Neural progenitor cell (in vitro differentiated cells): ENCODE data around the gene ERVFRD-1. TPM values are rescaled to one million over a fixed set of nuclear protein-coding genes. Genes with fewer than 3 reads are reported as not detected.

Experiments used
- DNase-seq: peaks from one replicate; pipeline ENCODE4 v3.0.0-alpha.2; 2016; ENCODE audit warnings: low spot score
- H2AFZ ChIP-seq: fragments of 200-600 bp; sonication (generic); replicated peaks from 2 replicates; pipeline ENCODE4 v1.6.1; 2016; ENCODE audit warnings: antibody characterized with exemption
- H3F3A ChIP-seq: fragments of 200-600 bp; sonication (generic); 2 replicates; pipeline ENCODE4 v1.6.1; 2016; ENCODE audit warnings: antibody characterized with exemption, low read depth
- H3K27ac ChIP-seq: fragments of 200-600 bp; sonication (generic); 2 replicates; pipeline ENCODE4 v1.5.1; 2016; ENCODE audit warnings: mild to moderate bottlenecking
- H3K27me3 ChIP-seq: fragments of 200-600 bp; sonication (generic); 2 replicates; pipeline ENCODE4 v1.6.1; 2016; ENCODE audit warnings: mild to moderate bottlenecking, moderate library complexity
- H3K36me3 ChIP-seq: fragments of 200-600 bp; sonication (generic); 2 replicates; pipeline ENCODE4 v1.5.1; 2016
- H3K4me1 ChIP-seq: fragments of 200-600 bp; sonication (generic); 2 replicates; pipeline ENCODE4 v1.6.1; 2016; ENCODE audit warnings: mixed run types
- H3K4me2 ChIP-seq: fragments of 200-600 bp; sonication (generic); 2 replicates; pipeline ENCODE4 v1.6.1; 2016
- H3K4me3 ChIP-seq: fragments of 200-600 bp; sonication (generic); 2 replicates; pipeline ENCODE4 v1.5.1; 2016
- H3K79me2 ChIP-seq: fragments of 200-600 bp; sonication (generic); 2 replicates; pipeline ENCODE4 v1.6.1; 2016; ENCODE audit warnings: low read depth
- H3K9ac ChIP-seq: fragments of 200-600 bp; sonication (generic); 2 replicates; pipeline ENCODE4 v1.6.1; 2016
- H3K9me3 ChIP-seq: fragments of 200-600 bp; sonication (generic); 2 replicates; pipeline ENCODE4 v1.5.1; 2016; ENCODE audit warnings: low read depth
- H4K20me1 ChIP-seq: fragments of 200-600 bp; sonication (generic); 2 replicates; pipeline ENCODE4 v1.6.1; 2016; ENCODE audit warnings: low read depth
- H3K27ac Mint-ChIP-seq: 3 replicates; pipeline ENCODE4 v1.8.0; 2021; ENCODE audit warnings: mixed read lengths
- H3K27me3 Mint-ChIP-seq: 2 replicates; pipeline ENCODE4 v1.8.0; 2022; ENCODE audit warnings: low read depth, mild to moderate bottlenecking, inconsistent platforms, moderate library complexity, mixed read lengths; ENCODE audit not compliant: insufficient read depth
- H3K36me3 Mint-ChIP-seq: 3 replicates; pipeline ENCODE4 v1.8.0; 2021; ENCODE audit warnings: mixed read lengths
- H3K4me1 Mint-ChIP-seq: 3 replicates; pipeline ENCODE4 v1.8.0; 2021; ENCODE audit warnings: mixed read lengths
- H3K4me3 Mint-ChIP-seq: 3 replicates; pipeline ENCODE4 v1.8.0; 2021; ENCODE audit warnings: mild to moderate bottlenecking, moderate library complexity, mixed read lengths
- H3K9me3 Mint-ChIP-seq: 3 replicates; pipeline ENCODE4 v1.8.0; 2020; ENCODE audit warnings: mixed read lengths
- EZH2 ChIP-seq: fragments of 200-600 bp; sonication (generic); IDR thresholded peaks from 2 replicates; pipeline ENCODE4 v1.6.1; 2017; ENCODE audit warnings: antibody characterized with exemption, mild to moderate bottlenecking, moderate library complexity
- EZH2phosphoT487 ChIP-seq: fragments of 200-600 bp; sonication (generic); IDR thresholded peaks from 2 replicates; pipeline ENCODE4 v1.6.1; 2017; ENCODE audit warnings: antibody characterized with exemption
- total RNA-seq: library from RNA; depleted of rRNA; stranded (reverse); fragments of >200 nt; gene quantifications from 2 replicates; pipeline ENCODE4 v1.2.3, GENCODE V29; 2015; ENCODE audit warnings: low replicate concordance
- TF ChIP-seq, protein P1 (sequence below): fragments of 200-600 bp; sonication (generic); IDR thresholded peaks from 2 replicates; pipeline ENCODE4 v1.5.1; 2017; ENCODE audit warnings: antibody characterized with exemption, mild to moderate bottlenecking

Gene ERVFRD-1
- total RNA-seq, 1 donor from 2014 or later: not detected

DNA sequence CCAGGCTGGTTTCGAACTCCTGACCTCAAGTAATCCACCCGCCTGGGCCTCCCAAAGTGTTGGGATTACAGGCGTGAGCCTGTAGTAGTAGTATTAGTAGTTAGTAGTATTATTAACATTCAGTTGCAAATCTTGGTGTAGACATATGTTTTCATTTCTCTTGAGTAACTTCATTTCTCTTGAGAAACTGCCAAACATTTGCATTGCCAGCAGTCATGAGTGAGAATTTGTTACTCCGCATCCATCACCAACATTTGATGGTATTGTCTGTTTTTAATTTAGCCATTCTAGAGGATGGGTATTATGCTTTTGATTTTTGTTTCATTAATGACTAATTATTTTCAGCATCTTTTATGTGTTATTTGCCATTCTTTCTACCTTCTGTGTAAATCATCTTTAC is 1.5 kb upstream of the ERVFRD-1 start:
- Mint-ChIP-seq H3K27ac (no peak overlapping the region), H3K36me3 (peaks cover 21% of the 10 kb centered on the region), H3K4me3 (no peak overlapping the region), H3K4me1 (peaks cover 10% of the 10 kb centered on the region), H3K27me3 (no peaks in the 10 kb centered on the region), H3K9me3 (peaks cover 27% of the 10 kb centered on the region)
- Histone ChIP-seq H3K9me3 (no peaks in the 10 kb centered on the region), H2AFZ (no peak overlapping the region), H4K20me1 (no peaks in the 10 kb centered on the region), H3K4me1 (no peaks in the 10 kb centered on the region), H3F3A (no peaks in the 10 kb centered on the region), H3K36me3 (no peaks in the 10 kb centered on the region), H3K4me3 (no peak overlapping the region), H3K79me2 (peaks cover 60% of the 10 kb centered on the region), H3K4me2 (no peak overlapping the region), H3K9ac (no peak overlapping the region), H3K27ac (no peak overlapping the region), H3K27me3 (no peaks in the 10 kb centered on the region)
- no peak for DNase-seq
- no peak for TF ChIP-seq EZH2
- TF ChIP-seq, protein P1, sequence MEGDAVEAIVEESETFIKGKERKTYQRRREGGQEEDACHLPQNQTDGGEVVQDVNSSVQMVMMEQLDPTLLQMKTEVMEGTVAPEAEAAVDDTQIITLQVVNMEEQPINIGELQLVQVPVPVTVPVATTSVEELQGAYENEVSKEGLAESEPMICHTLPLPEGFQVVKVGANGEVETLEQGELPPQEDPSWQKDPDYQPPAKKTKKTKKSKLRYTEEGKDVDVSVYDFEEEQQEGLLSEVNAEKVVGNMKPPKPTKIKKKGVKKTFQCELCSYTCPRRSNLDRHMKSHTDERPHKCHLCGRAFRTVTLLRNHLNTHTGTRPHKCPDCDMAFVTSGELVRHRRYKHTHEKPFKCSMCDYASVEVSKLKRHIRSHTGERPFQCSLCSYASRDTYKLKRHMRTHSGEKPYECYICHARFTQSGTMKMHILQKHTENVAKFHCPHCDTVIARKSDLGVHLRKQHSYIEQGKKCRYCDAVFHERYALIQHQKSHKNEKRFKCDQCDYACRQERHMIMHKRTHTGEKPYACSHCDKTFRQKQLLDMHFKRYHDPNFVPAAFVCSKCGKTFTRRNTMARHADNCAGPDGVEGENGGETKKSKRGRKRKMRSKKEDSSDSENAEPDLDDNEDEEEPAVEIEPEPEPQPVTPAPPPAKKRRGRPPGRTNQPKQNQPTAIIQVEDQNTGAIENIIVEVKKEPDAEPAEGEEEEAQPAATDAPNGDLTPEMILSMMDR: no peak
- no peak for TF ChIP-seq EZH2phosphoT487

DNA sequence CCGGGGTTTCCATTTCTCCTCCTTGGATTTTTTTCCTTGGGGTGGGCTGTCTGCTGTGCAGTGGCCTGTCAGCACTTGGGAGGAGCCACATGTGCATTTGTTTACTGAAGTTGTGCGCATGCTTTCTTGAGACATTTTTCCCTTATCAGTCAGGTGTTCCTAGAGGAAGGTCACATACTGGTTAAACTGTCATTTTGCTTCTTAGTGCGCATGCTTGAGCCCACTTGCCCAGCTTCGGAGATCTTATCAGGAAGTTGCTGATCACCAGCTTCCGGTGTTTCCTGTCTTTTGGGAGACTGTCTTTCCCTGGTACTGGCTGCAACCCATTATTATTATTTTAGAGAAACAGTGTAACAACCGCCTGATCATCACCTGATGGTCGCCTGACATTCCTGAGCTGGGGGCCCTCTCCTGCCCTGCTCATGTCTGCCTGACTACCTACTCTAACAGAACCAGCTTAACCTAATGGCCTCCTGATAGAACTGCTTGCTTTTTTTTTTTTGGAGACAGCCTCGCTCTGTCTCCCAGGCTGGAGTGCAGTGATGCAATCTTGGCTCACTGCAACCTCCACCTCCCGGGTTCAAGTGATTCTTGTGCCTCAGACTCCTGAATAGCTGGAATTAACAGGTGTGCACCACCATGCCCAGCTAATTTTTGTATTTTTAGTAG is 378 bp upstream of the ERVFRD-1 start:
- Histone ChIP-seq H3K4me3 (no peak overlapping the region), H3K27ac (no peak overlapping the region), H3K36me3 (no peaks in the 10 kb centered on the region), H3K4me1 (no peaks in the 10 kb centered on the region), H3K4me2 (no peak overlapping the region), H4K20me1 (no peaks in the 10 kb centered on the region), H3K27me3 (no peaks in the 10 kb centered on the region), H3F3A (no peaks in the 10 kb centered on the region), H2AFZ (no peak overlapping the region), H3K9me3 (no peaks in the 10 kb centered on the region), H3K79me2 (peaks cover 64% of the 10 kb centered on the region), H3K9ac (no peak overlapping the region)
- Mint-ChIP-seq H3K27me3 (no peaks in the 10 kb centered on the region), H3K9me3 (peaks cover 33% of the 10 kb centered on the region), H3K4me1 (peaks cover 10% of the 10 kb centered on the region), H3K27ac (no peak overlapping the region), H3K36me3 (peaks cover 30% of the 10 kb centered on the region), H3K4me3 (no peak overlapping the region)
- DNase-seq: no peak
- TF ChIP-seq, protein P1: no peak
- TF ChIP-seq EZH2 (no peak), EZH2phosphoT487 (no peak)

DNA sequence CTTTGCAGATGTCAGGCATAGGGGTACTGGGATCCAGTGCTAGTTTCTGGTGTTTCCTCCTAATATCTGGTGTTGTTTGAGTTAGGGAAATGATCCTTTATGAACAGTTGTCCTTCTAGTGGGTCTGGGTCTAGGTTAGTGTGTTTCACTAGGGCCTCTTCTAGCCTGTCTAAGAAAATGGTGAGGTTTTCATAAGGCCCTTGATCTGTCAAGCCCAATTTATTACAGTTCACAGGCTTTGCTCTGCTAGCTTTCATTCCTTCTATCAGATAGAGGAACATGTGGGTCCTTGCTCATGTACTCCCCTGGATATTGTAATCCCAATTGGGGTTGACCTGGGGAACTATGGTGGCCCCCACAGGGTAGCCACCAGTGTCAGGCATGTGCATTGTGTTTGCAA is 2.8 kb downstream of the ERVFRD-1 start:
- no peaks in the 10 kb centered on the region for H4K20me1 ChIP-seq
- peaks cover 63% of the 10 kb centered on the region for H3K79me2 ChIP-seq
- no peaks in the 10 kb centered on the region for H3K9me3 ChIP-seq

More for the DNA sequence above, 2.8 kb downstream of the ERVFRD-1 start:
- peaks cover 2% of the 10 kb centered on the region for H3K27me3 Mint-ChIP-seq
- H3K4me3 Mint-ChIP-seq: no peak overlapping the region
- TF ChIP-seq EZH2phosphoT487 (no peak), EZH2 (no peak)
- TF ChIP-seq, protein P1: no peak
- Histone ChIP-seq H3K27ac (no peak overlapping the region), H3K9ac (no peak overlapping the region), H3K36me3 (no peaks in the 10 kb centered on the region), H2AFZ (no peak overlapping the region), H3K4me3 (no peak overlapping the region), H3K4me1 (no peaks in the 10 kb centered on the region), H3K4me2 (no peak overlapping the region), H3F3A (no peaks in the 10 kb centered on the region), H3K27me3 (no peaks in the 10 kb centered on the region)
- H3K36me3 Mint-ChIP-seq: peaks cover 41% of the 10 kb centered on the region
- DNase-seq: no peak
- no peak overlapping the region for H3K27ac Mint-ChIP-seq
- H3K4me1 Mint-ChIP-seq: peaks cover 10% of the 10 kb centered on the region
- H3K9me3 Mint-ChIP-seq: peaks cover 44% of the 10 kb centered on the region
